Gastrocnemius medialis (tissue), 4 donors: ENCODE data around the gene NFIC. TPM values are rescaled to one million over a fixed set of nuclear protein-coding genes. Genes with fewer than 3 reads are reported as not detected.
"Not testable (repeated sequence)": the region's sequence is repeated elsewhere in the genome, so short reads cannot be mapped to it uniquely, and the experiment has no call there.

Experiments
- ATAC-seq, 2 donors: fragments of 150-250 bp; one replicate each; pipeline ENCODE4 v1.9.1; 2016
- DNase-seq, 2 donors: peaks; one replicate each; pipeline ENCODE4 v3.0.0-alpha.2; 2019
- H3K27ac ChIP-seq, 4 donors: fragments of 200-600 bp; sonication (generic); 1 replicate in 1 of 4; 2 replicates in 3 of 4; pipeline ENCODE4 v1.5.1; 2016 to 2018; ENCODE audit warnings: mild to moderate bottlenecking in 2 of 4, moderate library complexity in 1 of 4
- H3K27me3 ChIP-seq, 3 donors: fragments of 200-600 bp; sonication (generic) in 2 of 3; 1 replicate in 1 of 3; 2 replicates in 2 of 3; pipeline versions ENCODE4 v1.5.1 to v1.6.0; 2016 to 2019; ENCODE audit warnings: mild to moderate bottlenecking in 1 of 3, moderate library complexity in 1 of 3
- H3K36me3 ChIP-seq, 2 donors: fragments of 200-600 bp; sonication (generic) in 1 of 2; one replicate each; pipeline ENCODE4 v1.5.1; 2017 to 2018
- H3K4me1 ChIP-seq, 2 donors: fragments of 200-600 bp; sonication (generic) in 1 of 2; one replicate each; pipeline ENCODE4 v1.5.1; 2016 to 2017; ENCODE audit warnings: mild to moderate bottlenecking in 2 of 2
- H3K4me3 ChIP-seq, 4 donors: fragments of 200-600 bp; sonication (generic) in 3 of 4; 1 replicate in 1 of 4; 2 replicates in 3 of 4; pipeline ENCODE4 v1.5.1; 2016 to 2019; ENCODE audit warnings: mild to moderate bottlenecking in 2 of 4
- H3K9me3 ChIP-seq, 3 donors: fragments of 200-600 bp; sonication (generic) in 2 of 3; 1 replicate in 1 of 3; 2 replicates in 2 of 3; pipeline ENCODE4 v1.5.1; 2016 to 2019
- POLR2A ChIP-seq, 2 donors: fragments of 450-650 bp; IDR thresholded peaks; one replicate each; pipeline ENCODE4 v1.6.1; 2017; ENCODE audit warnings: antibody characterized with exemption in 2 of 2, mild to moderate bottlenecking in 2 of 2, moderate library complexity in 2 of 2
- in situ Hi-C, 4 donors: fragments of 200-750 bp; cut with MboI; loops; one replicate each; pipeline versions ENCODE4 v1.15.0 to v1.8.0; 2017; ENCODE audit warnings: low sequenced_read_pairs in 4 of 4
- intact Hi-C: fragments of 100-400 bp; cut with DNase I; formaldehyde crosslinking; loops from one replicate; pipeline ENCODE4 v1.15.1; 2023; ENCODE audit warnings: low total_unique reads
- total RNA-seq, 4 donors: library from RNA; depleted of rRNA; stranded (reverse); fragments of >200 nt; gene quantifications; one replicate each; pipeline versions ENCODE4 v1.1.0 to v1.2.3, GENCODE V29; 2016
- TF ChIP-seq, protein P1 (sequence below), 5 experiments: fragments of 450-650 bp in 3 of 5; fragments of 200-600 bp in 2 of 5; sonication (generic) in 2 of 5; IDR thresholded peaks in 4 of 5; conservative IDR thresholded peaks in 1 of 5; 1 replicate in 4 of 5; 2 replicates in 1 of 5; pipeline ENCODE4 v1.5.1; 2016 to 2019; ENCODE audit warnings: antibody characterized with exemption in 5 of 5, mild to moderate bottlenecking in 3 of 5, moderate library complexity in 3 of 5

Gene NFIC
- total RNA-seq, 4 donors from 2014 or later, result 90.2 to 403 (median 348) TPM

- H3K4me3 ChIP-seq, result no peak overlapping the region
- H3K27ac ChIP-seq, result no peak overlapping the region
- DNase-seq (no peak), ATAC-seq (no peak)
- H3K9me3 ChIP-seq, result no peaks in the 10 kb centered on the region
- intact Hi-C loops, result no loop called here
- TF ChIP-seq, protein P1, sequence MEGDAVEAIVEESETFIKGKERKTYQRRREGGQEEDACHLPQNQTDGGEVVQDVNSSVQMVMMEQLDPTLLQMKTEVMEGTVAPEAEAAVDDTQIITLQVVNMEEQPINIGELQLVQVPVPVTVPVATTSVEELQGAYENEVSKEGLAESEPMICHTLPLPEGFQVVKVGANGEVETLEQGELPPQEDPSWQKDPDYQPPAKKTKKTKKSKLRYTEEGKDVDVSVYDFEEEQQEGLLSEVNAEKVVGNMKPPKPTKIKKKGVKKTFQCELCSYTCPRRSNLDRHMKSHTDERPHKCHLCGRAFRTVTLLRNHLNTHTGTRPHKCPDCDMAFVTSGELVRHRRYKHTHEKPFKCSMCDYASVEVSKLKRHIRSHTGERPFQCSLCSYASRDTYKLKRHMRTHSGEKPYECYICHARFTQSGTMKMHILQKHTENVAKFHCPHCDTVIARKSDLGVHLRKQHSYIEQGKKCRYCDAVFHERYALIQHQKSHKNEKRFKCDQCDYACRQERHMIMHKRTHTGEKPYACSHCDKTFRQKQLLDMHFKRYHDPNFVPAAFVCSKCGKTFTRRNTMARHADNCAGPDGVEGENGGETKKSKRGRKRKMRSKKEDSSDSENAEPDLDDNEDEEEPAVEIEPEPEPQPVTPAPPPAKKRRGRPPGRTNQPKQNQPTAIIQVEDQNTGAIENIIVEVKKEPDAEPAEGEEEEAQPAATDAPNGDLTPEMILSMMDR (IDR thresholded peaks at IDR 0.05 in 4 of 5, conservative IDR thresholded peaks at IDR 0.05 in 1 of 5), result no peak
- TF ChIP-seq POLR2A (IDR thresholded peaks at IDR 0.05), result no peak
- H3K4me1 ChIP-seq, result peaks cover 6 to 8% of the 10 kb centered on the region in 2 donors
- no peaks in the 10 kb centered on the region for H3K27me3 ChIP-seq
- no peaks in the 10 kb centered on the region for H3K36me3 ChIP-seq
- in situ Hi-C loops, result loop anchor here in 1 of 4 donors (10.0 kb wide), 1 partner anchor 95 kb away; no protein-coding TSS in a partner anchor
Observed at GRCh38 chr19:3330047-3330446, 36.3 kb upstream of the NFIC start.

GRCh38 chr19:3332232-3332631 is 34.2 kb upstream of the NFIC start:
- H3K27me3 ChIP-seq, H3K27ac ChIP-seq, H3K9me3 ChIP-seq, DNase-seq, H3K4me3 ChIP-seq, H3K36me3 ChIP-seq, intact Hi-C loops, ATAC-seq: not testable (repeated sequence)
- in situ Hi-C loops, result loop anchor here in 1 of 4 donors (10.0 kb wide), 1 partner anchor 93 kb away; no protein-coding TSS in a partner anchor
- peaks cover 28 to 30% of the 10 kb centered on the region in 2 donors for H3K4me1 ChIP-seq

- DNase-seq, result no peak
- H3K36me3 ChIP-seq, result no peaks in the 10 kb centered on the region
- in situ Hi-C loops (loop anchor here in 1 of 4 donors (10.0 kb wide), 1 partner anchor 92 kb away; no protein-coding TSS in a partner anchor), intact Hi-C loops (no loop called here)
- H3K4me3 ChIP-seq, result no peak overlapping the region
- TF ChIP-seq, protein P1 (IDR thresholded peaks at IDR 0.05 in 4 of 5, conservative IDR thresholded peaks at IDR 0.05 in 1 of 5), result no peak
- no peak for TF ChIP-seq POLR2A (IDR thresholded peaks at IDR 0.05)
- H3K27ac ChIP-seq, result no peak overlapping the region
- H3K9me3 ChIP-seq, result no peaks in the 10 kb centered on the region
- ATAC-seq, result no peak
- peaks cover 34 to 35% of the 10 kb centered on the region in 2 donors for H3K4me1 ChIP-seq
- H3K27me3 ChIP-seq, result no peaks in the 10 kb centered on the region
Observed at GRCh38 chr19:3333020-3333583, 33.3 kb upstream of the NFIC start.

- in situ Hi-C loops, result loop anchor here in 1 of 4 donors (10.0 kb wide), 1 partner anchor 91 kb away; no protein-coding TSS in a partner anchor
- no peak overlapping the region for H3K4me3 ChIP-seq
- H3K36me3 ChIP-seq, result no peaks in the 10 kb centered on the region
- H3K9me3 ChIP-seq, result no peaks in the 10 kb centered on the region
- DNase-seq, result no peak
- H3K4me1 ChIP-seq, result peaks cover 38% of the 10 kb centered on the region in 2 donors
- no peak for ATAC-seq
- no peak overlapping the region for H3K27ac ChIP-seq
- no peak for TF ChIP-seq POLR2A (IDR thresholded peaks at IDR 0.05)
- TF ChIP-seq, protein P1 (IDR thresholded peaks at IDR 0.05 in 4 of 5, conservative IDR thresholded peaks at IDR 0.05 in 1 of 5), result no peak
- intact Hi-C loops, result no loop called here
- no peaks in the 10 kb centered on the region for H3K27me3 ChIP-seq
Observed at GRCh38 chr19:3333662-3334061, 32.7 kb upstream of the NFIC start.

DNA sequence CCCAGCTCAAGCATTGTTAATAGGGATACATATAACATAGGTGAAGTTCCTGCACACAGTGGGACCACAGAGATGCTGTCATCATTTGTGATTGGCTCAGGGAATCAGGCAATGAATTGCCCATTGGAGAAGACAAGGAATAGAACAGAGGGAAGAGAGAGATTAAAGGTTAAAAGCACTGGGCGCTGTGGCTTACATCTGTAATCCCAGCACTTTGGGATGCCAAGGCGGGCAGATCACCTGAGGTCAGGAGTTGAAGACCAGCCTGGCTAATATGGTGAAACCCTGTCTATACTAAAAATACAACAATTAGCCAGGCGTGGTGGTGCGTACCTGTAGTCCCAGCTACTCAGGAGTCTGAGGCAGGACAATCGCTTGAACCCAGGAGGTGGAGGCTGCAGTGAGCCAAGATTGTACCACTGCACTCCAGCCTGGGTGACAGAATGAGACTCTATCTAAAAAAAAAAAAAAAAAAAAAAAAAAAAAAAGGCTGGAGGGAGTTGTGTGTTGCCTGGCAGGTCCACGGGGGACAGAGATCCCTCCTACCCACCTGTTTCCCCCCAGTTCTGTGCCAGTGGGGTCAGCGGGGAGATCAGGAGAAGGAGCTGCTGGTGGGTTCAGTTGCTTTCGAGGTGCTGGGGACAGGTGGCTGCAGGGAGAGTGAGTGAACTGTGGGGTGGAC is 31.5 kb upstream of the NFIC start:
- DNase-seq (peak in 1 of 2 donors; percentile 47), ATAC-seq (peak; percentile 0 to 1)
- Histone ChIP-seq H3K27ac (peak overlapping the region; percentile 92 to 97 (median 95)), H3K4me1 (peaks cover 38 to 39% of the 10 kb centered on the region in 2 donors)
- in situ Hi-C loops, result loop anchor here in 1 of 4 donors (10.0 kb wide), 1 partner anchor 90 kb away; no protein-coding TSS in a partner anchor
- intact Hi-C loops, H3K36me3 ChIP-seq, H3K27me3 ChIP-seq, H3K9me3 ChIP-seq, H3K4me3 ChIP-seq: not testable (repeated sequence)
